ENCODE results near the gene EIF3L.

Gene EIF3L

GRCh38 chr22:37898441-37899181 lies 49.4 kb downstream of the EIF3L start:
- in situ Hi-C loops (cut with HindIII; ENCODE audit: low sequenced_read_pairs) = no loop called here

- in situ Hi-C loops (cut with HindIII; ENCODE audit: low sequenced_read_pairs) = no loop called here
These were observed 55.6 kb downstream of the EIF3L start for GRCh38 chr22:37904572-37905533.

- in situ Hi-C loops (cut with HindIII; ENCODE audit: low sequenced_read_pairs) = no loop called here
These were observed 56.5 kb downstream of the EIF3L start, which contains the start of gene MICALL1 for GRCh38 chr22:37905534-37906363. TSS of gene MICALL1 (plus strand) at chr22:37906297. CDS start at chr22:37906423, 126 bp downstream.

- in situ Hi-C loops (cut with HindIII; ENCODE audit: low sequenced_read_pairs) = no loop called here
These were observed 57.3 kb downstream of the EIF3L start for GRCh38 chr22:37906364-37907008.

GRCh38 chr22:37907036-37907954 lies 58.1 kb downstream of the EIF3L start:
- in situ Hi-C loops (cut with HindIII; ENCODE audit: low sequenced_read_pairs) = no loop called here

- in situ Hi-C loops (cut with HindIII; ENCODE audit: low sequenced_read_pairs) = no loop called here
These were observed 60.5 kb downstream of the EIF3L start for GRCh38 chr22:37909766-37910165.

GRCh38 chr22:37910890-37911672 lies 61.9 kb downstream of the EIF3L start:
- in situ Hi-C loops (cut with HindIII; ENCODE audit: low sequenced_read_pairs) = no loop called here

GRCh38 chr22:37911697-37912096 lies 62.5 kb downstream of the EIF3L start:
- in situ Hi-C loops (cut with HindIII; ENCODE audit: low sequenced_read_pairs) = no loop called here

GRCh38 chr22:37912171-37912570 lies 63.0 kb downstream of the EIF3L start:
- in situ Hi-C loops (cut with HindIII; ENCODE audit: low sequenced_read_pairs) = no loop called here

- in situ Hi-C loops (cut with HindIII; ENCODE audit: low sequenced_read_pairs) = no loop called here
These were observed 64.1 kb downstream of the EIF3L start for GRCh38 chr22:37913233-37913721.

GRCh38 chr22:37916311-37916710 lies 67.1 kb downstream of the EIF3L start:
- in situ Hi-C loops (cut with HindIII; ENCODE audit: low sequenced_read_pairs) = no loop called here

- in situ Hi-C loops (cut with HindIII; ENCODE audit: low sequenced_read_pairs) = no loop called here
These were observed 68.8 kb downstream of the EIF3L start for GRCh38 chr22:37917874-37918548.

GRCh38 chr22:37918580-37919270 lies 69.5 kb downstream of the EIF3L start:
- in situ Hi-C loops (cut with HindIII; ENCODE audit: low sequenced_read_pairs) = no loop called here

GRCh38 chr22:37920126-37920525 lies 70.9 kb downstream of the EIF3L start:
- in situ Hi-C loops (cut with HindIII; ENCODE audit: low sequenced_read_pairs) = no loop called here

- in situ Hi-C loops (cut with HindIII; ENCODE audit: low sequenced_read_pairs) = no loop called here
These were observed 73.0 kb downstream of the EIF3L start for GRCh38 chr22:37922191-37922590.

- in situ Hi-C loops (cut with HindIII; ENCODE audit: low sequenced_read_pairs) = no loop called here
These were observed 74.7 kb downstream of the EIF3L start for GRCh38 chr22:37923927-37924326.

GRCh38 chr22:37924386-37925065 lies 75.3 kb downstream of the EIF3L start:
- in situ Hi-C loops (cut with HindIII; ENCODE audit: low sequenced_read_pairs) = no loop called here

Measured in endothelial cell of hepatic sinusoid (primary cell).